Choroid plexus epithelial cell (primary cell): ENCODE measurements around the gene BBC3.
A peak's percentile ranks its signal among the peaks of the same experiment; 100 is the strongest.

ENCODE experiments used
- DNase-seq: peaks from one replicate; pipeline ENCODE4 v3.0.0-alpha.2; 2010; ENCODE audit warnings: low read depth
- H3K4me3 ChIP-seq: 2 replicates; pipeline ENCODE4 v1.5.1; 2011; ENCODE audit warnings: low read depth, mild to moderate bottlenecking, control low read depth, low read length, moderate library complexity
- CTCF ChIP-seq: conservative IDR thresholded peaks from 2 replicates; pipeline ENCODE4 v1.5.1; 2011; ENCODE audit warnings: low read depth, mild to moderate bottlenecking, control low read depth, inconsistent platforms, low read length, moderate library complexity

The BBC3 gene

GRCh38 chr19:47229676-47230053 lies 1.3 kb downstream of the BBC3 start:
- peak; percentile 49 for DNase-seq
- H3K4me3 ChIP-seq: peak overlapping the region; percentile 97
- no peak for TF ChIP-seq CTCF

- H3K4me3 ChIP-seq: peak overlapping the region; percentile 97
- DNase-seq: peak; percentile 58
- no peak for TF ChIP-seq CTCF
Measured at GRCh38 chr19:47228937-47229675, 1.9 kb downstream of the BBC3 start.

GRCh38 chr19:47228168-47228936 lies 2.6 kb downstream of the BBC3 start:
- no peak for DNase-seq

GRCh38 chr19:47227352-47228167 lies 3.4 kb downstream of the BBC3 start:
- no peak for TF ChIP-seq CTCF
- H3K4me3 ChIP-seq: peak overlapping the region; percentile 97
- peak; percentile 96 for DNase-seq

More at GRCh38 chr19:47228168-47228936, 2.6 kb downstream of the BBC3 start:
- peak overlapping the region; percentile 97 for H3K4me3 ChIP-seq
- no peak for TF ChIP-seq CTCF

- DNase-seq: peak; percentile 74
- no peak for TF ChIP-seq CTCF
- H3K4me3 ChIP-seq: peak overlapping the region; percentile 97
Measured at GRCh38 chr19:47226426-47227351, 4.3 kb downstream of the BBC3 start.
